Epithelial cell of proximal tubule (primary cell): ENCODE data around the gene MYO9A. TPM values are rescaled to one million over a fixed set of nuclear protein-coding genes. Genes with fewer than 3 reads are reported as not detected.

Experiments
- DNase-seq: peaks from one replicate; pipeline ENCODE4 v3.0.0-alpha.2; 2011; ENCODE audit warnings: low read depth
- H3K4me3 ChIP-seq: 2 replicates; pipeline ENCODE4 v1.5.1; 2011; ENCODE audit warnings: low read depth, mild to moderate bottlenecking, low read length
- total RNA-seq: library from RNA; depleted of rRNA; stranded (reverse); fragments of >200 nt; gene quantifications from 2 replicates; pipeline ENCODE4 v1.2.3, GENCODE V29; 2015
- TF ChIP-seq, protein P1 (sequence below): conservative IDR thresholded peaks from 2 replicates; pipeline ENCODE4 v1.5.1; 2012; ENCODE audit warnings: low read depth, mild to moderate bottlenecking, low read length

Gene MYO9A
- total RNA-seq, 1 donor from 2014 or later, result 18.1 TPM

DNA sequence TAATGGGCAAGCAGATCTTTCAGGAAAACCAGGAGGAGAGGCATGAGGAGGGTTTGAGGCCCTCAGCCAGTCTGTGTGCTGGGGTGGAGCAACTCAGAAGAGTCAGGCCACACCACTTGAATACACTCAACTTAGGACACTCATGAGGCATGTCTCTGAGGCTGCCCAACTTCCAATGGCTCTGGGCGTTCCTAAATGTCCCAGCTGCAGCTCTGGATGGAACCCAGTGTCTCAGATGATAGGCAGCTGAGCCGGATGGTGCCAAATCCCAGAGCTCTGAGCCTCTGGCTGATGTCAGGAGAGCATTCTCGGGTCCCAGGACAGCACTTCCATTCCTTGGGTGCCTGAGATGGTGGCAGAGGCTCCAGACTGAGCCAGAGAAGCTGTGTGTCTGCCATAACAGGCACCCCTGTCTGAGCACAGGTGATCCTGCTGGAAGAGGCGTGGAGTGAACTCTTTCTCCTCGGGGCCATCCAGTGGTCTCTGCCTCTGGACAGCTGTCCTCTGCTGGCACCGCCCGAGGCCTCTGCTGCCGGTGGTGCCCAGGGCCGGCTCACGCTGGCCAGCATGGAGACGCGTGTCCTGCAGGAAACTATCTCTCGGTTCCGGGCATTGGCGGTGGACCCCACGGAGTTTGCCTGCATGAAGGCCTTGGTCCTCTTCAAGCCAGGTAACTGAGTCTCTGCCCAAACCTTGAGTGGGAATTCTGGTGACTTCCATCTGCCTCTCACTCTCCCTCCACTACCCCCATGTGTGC, 304.8 kb downstream of the MYO9A start:
- TF ChIP-seq, protein P1, sequence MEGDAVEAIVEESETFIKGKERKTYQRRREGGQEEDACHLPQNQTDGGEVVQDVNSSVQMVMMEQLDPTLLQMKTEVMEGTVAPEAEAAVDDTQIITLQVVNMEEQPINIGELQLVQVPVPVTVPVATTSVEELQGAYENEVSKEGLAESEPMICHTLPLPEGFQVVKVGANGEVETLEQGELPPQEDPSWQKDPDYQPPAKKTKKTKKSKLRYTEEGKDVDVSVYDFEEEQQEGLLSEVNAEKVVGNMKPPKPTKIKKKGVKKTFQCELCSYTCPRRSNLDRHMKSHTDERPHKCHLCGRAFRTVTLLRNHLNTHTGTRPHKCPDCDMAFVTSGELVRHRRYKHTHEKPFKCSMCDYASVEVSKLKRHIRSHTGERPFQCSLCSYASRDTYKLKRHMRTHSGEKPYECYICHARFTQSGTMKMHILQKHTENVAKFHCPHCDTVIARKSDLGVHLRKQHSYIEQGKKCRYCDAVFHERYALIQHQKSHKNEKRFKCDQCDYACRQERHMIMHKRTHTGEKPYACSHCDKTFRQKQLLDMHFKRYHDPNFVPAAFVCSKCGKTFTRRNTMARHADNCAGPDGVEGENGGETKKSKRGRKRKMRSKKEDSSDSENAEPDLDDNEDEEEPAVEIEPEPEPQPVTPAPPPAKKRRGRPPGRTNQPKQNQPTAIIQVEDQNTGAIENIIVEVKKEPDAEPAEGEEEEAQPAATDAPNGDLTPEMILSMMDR, result no peak
- DNase-seq, result no peak
- H3K4me3 ChIP-seq, result no peak overlapping the region

DNA sequence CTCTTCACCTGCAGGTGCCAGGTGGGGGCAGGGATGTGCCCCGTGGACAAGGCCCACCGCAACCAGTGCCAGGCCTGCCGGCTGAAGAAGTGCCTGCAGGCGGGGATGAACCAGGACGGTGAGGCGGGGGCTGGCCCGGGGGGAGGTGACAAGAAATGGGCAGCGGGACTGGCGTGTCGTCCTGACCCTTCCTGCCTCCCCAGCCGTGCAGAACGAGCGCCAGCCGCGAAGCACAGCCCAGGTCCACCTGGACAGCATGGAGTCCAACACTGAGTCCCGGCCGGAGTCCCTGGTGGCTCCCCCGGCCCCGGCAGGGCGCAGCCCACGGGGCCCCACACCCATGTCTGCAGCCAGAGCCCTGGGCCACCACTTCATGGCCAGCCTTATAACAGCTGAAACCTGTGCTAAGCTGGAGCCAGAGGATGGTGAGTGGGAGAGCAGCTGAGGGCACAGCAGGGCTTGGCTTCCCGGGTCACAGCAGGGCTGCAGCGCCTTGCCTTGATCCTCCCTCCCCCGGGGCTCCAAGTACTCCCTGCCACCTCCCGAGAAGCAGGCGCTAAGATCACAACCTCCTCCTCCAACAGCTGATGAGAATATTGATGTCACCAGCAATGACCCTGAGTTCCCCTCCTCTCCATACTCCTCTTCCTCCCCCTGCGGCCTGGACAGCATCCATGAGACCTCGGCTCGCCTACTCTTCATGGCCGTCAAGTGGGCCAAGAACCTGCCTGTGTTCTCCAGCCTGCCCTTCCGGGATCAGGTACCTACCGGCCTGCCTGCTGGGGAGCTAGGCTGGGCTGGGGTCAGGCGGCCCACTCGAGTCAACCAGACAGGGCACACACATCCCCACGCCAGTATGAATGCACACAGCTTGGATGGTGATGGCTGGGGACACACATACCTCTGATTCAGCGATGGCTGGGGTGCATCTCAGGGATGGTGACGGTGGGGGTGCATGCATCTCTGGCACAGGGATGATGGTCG, 305.9 kb downstream of the MYO9A start:
- no peak for DNase-seq
- no peak overlapping the region for H3K4me3 ChIP-seq
- TF ChIP-seq, protein P1, result no peak

DNA sequence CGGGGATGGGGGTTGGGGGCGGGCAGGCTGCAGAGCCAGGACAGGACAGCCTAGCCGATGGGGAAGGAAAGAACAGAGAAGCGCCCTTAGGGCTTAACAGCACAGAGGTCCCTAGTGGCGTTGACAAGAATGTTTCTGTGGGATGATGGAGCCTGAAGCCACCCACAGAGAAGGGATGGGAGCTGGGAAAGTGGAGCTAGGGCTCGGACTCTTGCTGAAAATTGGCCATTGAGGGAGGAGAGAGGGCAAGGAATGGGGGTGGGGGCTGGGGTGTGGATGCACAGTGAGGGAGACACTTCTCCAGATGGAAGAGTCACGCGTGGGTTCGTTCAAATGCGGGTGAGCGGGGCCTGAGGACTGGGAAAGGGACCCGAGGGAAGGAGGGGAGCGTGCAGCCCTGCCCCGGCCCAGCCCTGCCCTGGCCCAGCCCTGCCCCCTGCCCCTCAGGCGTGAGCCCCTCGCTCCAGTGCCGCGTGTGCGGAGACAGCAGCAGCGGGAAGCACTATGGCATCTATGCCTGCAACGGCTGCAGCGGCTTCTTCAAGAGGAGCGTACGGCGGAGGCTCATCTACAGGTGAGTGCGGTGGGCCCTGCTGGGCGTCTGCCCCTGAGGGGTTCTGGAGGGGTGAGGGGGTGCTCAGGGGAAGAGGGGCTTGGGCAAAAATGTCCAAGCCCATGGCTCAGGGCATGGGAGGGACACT, 306.8 kb downstream of the MYO9A start:
- TF ChIP-seq, protein P1, result no peak
- H3K4me3 ChIP-seq, result no peak overlapping the region
- no peak for DNase-seq

DNA sequence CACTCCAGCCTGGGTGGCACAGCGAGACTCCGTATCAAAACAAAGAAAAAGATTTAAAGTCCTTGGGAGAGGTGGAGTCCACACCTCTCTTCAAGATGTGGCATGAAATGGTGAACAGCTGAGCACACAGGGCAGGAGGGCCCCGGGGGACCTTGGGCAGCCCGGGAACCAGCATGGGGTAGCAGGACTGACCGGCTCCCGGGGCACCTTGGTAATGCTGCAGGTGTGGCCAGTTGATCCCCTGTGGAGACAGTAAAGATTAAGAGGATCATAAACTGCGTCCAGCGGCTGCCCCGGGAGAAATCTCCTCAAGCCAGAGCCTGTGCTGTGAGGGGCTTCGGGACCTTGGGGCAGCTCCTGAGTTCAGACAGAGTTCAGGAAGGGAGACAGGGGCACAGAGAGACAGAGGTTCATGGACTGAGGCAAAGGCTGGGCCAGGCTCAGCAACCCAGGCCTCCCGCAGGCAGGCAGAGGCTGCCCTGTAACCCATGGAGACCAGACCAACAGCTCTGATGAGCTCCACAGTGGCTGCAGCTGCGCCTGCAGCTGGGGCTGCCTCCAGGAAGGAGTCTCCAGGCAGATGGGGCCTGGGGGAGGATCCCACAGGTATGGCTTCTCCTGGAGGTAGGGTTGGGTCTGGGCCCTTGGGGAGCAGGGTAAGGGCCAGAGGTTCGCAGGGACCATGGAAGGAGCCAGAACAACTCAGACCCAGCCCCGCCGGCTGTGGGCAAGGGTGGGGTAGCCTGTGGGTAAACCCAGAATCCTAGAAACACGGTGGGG, 307.5 kb downstream of the MYO9A start, which contains the start of gene NR2E3:
Gene NR2E3, plus strand, starts transcription at position 299 of the 780 bp plus-strand sequence. Its CDS starts 190 bp downstream, at position 489.
- TF ChIP-seq, protein P1, result no peak
- H3K4me3 ChIP-seq, result no peak within 1 kb of the TSS
- no peak for DNase-seq

DNA sequence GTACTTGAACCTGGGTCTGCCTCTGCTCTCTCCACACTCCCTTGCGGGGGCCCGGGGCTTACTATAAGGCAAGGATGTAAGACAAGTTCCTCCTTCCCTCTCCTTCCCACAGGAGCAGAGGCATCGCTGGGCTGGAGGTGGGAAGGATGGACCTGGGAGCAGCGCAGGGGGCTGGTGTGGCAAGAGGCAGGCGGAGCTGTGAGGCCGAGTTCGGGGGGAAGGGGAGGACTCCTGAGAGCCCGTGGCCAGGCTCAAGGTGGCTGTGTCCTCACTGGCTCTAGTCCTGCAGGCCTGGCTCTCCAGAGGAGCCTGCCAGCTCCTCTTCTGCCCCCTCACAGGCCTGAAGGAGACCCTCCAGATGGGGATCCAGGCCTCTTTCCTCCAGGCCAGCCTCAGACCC, 308.6 kb downstream of the MYO9A start:
- TF ChIP-seq, protein P1, result no peak
- no peak for DNase-seq
- no peak overlapping the region for H3K4me3 ChIP-seq

DNA sequence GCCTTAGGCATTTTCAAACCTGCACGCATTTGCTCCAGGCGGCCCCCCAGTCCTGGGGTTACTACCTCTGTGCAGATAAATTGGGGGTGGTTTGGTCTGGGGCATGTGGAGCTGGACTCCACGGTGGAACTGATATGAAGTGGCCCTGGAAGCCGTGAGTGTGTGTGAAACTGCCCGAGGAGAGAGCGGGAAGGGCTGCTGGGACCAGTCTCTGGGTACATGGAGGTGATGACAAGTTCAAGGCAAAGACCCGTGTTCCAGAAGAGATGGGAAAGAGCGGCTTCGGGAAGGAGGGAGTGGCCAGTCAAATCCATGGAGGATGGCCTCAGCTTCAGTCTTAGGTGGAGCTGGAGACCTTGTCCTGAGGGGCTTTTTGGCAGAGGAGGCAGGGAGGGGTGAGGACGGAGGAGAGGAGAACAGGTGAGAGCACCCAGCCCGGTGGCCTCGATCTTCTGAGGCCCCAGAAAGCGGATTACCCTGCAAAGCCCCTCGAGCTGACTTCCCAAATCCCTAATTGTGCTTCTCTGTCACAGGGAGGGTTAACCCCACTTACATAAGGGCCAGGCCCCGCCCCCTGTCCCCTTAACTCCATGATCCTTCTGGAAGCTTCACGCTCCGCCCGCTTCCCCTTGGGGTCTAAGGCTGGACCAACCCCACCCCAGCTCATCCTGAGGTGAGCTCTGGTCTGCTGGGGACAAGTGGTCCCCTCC, 309.5 kb downstream of the MYO9A start:
- TF ChIP-seq, protein P1, result no peak
- DNase-seq, result no peak
- no peak overlapping the region for H3K4me3 ChIP-seq
